H7 (cell line): Measurements from ENCODE around the gene USP1. TPM values are rescaled to one million over a fixed set of nuclear protein-coding genes. Genes with fewer than 3 reads are reported as not detected.
A peak's percentile ranks its signal among the peaks of the same experiment; 100 is the strongest.

Experiments used
- DNase-seq: peaks from one replicate; pipeline ENCODE4 v3.0.0; 2012
- H3K27me3 ChIP-seq: 2 replicates; pipeline ENCODE4 v1.6.0; 2011; ENCODE audit warnings: mild to moderate bottlenecking, low read length; ENCODE audit not compliant: control insufficient read depth, insufficient read depth
- H3K36me3 ChIP-seq: replicated peaks from 2 replicates; pipeline ENCODE4 v1.5.1; 2011; ENCODE audit warnings: low read length; ENCODE audit not compliant: control insufficient read depth, insufficient read depth
- H3K4me3 ChIP-seq: 2 replicates; pipeline ENCODE4 v1.5.1; 2011; ENCODE audit warnings: low read depth, mild to moderate bottlenecking, control low read depth, low read length, moderate library complexity; ENCODE audit not compliant: insufficient read depth
- total RNA-seq: library from RNA; depleted of rRNA; stranded (reverse); fragments of >200 nt; shearing (Covaris generic); gene quantifications from 2 replicates; pipeline ENCODE4 v1.2.3, GENCODE V29; 2014

USP1 gene
- total RNA-seq, 1 experiment from 2014 or later: 58.1 TPM

DNA sequence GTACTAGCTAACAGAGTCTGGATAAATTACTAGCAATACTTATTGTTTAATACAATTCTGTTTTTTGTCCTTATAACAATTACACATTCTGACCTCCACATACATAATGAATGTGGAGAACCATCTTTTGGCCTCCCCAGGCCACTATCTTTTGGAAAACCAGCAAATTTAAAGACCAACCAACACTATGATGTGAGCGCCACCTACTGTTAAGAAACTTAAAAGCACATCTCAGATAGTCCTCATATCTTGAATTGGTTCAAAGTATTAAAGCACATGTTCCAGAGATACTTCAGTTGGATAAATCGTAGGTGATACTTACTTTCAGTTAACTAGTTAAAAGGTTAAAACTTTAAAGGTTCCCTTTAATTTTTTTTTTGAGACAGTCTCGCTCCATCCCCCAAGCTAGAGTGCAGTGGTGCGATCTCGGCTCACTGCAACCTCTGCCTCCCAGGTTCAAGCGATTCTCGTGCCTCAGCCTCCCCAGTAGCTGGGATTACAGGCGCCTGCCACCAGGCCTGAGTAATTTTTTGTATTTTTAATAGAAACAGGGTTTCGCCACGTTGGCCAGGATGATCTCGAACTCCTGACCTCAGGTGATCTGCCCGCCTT, 29.3 kb upstream of the USP1 start:
- Histone ChIP-seq H3K36me3 (no peaks in the 10 kb centered on the region), H3K4me3 (no peak overlapping the region), H3K27me3 (no peaks in the 10 kb centered on the region; the same call in 1 of the 2 replicates)
- DNase-seq: peak; percentile 62

DNA sequence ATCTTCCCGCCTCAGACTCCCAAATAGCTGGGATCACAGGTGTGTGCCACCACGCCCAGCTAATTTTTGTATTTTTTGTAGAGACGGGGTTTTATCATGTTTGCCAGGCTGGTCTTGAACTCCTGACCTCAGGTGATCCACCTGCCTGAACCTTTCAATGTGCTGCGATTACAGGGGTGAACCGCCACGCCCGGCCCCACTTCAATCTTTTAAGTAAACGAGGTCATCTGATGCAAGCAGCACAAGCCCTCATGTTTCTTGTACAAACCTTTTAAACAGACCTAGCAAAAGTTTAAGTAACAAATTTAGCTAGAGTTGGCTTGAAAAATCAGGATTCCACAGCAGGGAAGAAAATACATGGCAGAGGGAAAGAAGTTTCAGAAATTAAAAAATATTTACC, 21.2 kb upstream of the USP1 start:
- no peaks in the 10 kb centered on the region for H3K36me3 ChIP-seq
- no peaks in the 10 kb centered on the region for H3K27me3 ChIP-seq
- H3K4me3 ChIP-seq: no peak overlapping the region
- DNase-seq: no peak

DNA sequence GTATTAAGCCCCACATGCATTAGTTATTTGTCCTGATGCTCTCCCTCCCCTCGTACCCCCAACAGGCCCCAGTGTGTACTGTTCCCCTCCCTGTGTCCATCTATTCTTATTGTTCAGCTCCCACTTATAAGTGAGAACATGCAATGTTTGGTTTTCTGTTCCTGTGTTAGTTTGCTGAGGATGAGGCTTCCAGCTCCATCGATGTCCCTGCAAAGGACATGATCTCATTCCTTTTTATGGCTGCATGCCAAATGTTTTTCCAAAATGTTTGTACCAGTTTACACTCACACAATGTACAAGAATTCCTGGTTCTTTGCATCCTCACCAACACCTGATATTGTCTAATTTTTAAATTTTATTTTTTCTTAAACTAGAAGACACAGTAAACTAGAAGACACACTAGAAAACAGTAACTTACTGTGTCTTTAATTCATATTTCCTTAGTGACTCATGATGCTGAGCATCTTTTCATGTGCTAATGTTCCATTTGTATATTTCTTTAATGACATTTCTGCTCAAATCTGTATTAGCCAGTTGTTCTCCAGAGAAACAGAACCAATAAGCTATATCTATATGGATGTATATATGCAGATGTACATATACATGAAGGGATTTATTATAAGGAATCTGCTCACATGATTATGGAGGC, 19.4 kb upstream of the USP1 start:
- no peaks in the 10 kb centered on the region for H3K36me3 ChIP-seq
- no peaks in the 10 kb centered on the region for H3K27me3 ChIP-seq
- DNase-seq: no peak
- no peak overlapping the region for H3K4me3 ChIP-seq

DNA sequence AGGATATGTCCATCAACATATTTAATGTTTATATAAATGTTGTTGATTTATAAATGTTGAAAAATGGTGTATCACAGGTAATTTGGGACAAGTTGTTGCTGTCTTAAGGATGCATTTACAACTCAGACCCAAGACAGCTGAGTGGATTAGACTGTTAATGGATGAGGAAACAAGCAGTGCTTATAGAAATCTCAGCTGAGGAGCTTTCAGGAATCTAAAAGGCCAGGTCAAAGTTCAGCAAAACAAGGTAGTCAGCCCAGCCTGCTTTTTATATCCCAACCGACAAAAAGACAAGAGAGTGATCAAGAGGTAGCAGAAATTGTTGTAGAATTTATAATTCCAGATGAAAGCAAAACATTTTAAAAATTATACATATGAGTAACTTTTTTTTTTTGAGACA, 16.6 kb upstream of the USP1 start:
- no peaks in the 10 kb centered on the region for H3K36me3 ChIP-seq
- H3K4me3 ChIP-seq: no peak overlapping the region
- DNase-seq: no peak

DNA sequence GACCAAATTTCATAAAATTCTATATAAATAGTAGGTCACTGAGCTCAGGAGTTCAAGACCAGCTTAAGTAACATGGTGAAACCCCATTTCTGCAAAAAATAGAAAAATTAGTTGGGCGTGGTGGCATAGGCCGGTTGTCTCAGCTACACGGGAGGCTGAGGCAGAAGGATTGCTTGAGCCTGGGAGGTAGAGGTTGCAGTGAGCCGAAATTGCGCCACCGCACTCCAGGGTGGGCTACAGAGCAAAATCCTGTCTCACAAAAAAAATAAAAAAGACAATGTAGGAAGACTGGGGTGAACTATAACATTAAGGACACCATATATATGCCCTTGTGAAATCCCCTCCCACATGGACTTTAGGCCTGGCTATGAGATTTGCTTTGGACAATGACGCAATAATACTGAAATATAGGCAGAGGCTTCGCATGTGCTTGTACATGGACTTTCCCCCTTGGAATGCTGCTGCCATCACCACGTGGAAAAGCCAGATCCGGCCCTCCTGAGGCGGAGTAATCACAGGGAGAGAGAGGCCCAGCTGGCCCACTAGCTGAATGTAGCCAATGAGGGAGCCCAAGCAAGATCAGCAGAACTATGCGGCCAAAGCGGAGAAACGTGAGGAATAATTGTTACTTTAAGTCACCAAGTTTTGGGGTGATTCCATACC, 13.1 kb upstream of the USP1 start:
- H3K27me3 ChIP-seq: no peaks in the 10 kb centered on the region
- H3K36me3 ChIP-seq: no peaks in the 10 kb centered on the region
- no peak for DNase-seq
- H3K4me3 ChIP-seq: no peak overlapping the region

More for the DNA sequence above, 16.6 kb upstream of the USP1 start:
- no peaks in the 10 kb centered on the region for H3K27me3 ChIP-seq

DNA sequence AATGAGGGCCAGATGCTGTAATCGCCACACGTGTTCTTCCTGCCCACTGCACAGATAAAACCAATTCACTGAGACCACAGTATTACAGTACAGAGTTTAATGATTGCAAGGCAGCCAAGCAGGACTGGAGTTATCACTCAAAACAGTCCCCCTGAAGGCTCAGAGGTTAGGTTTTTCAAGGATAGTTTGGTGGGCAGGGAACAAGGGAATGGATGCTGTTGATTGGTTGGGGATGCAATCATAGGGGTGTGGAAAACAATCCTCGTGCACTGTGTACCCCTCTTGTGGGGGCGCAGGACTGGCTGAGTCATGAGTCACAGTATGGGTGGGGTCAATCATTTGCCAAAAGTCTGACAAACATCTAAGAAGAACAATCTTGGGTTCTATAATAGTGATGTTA, 12.4 kb upstream of the USP1 start:
- Histone ChIP-seq H3K4me3 (no peak overlapping the region), H3K36me3 (no peaks in the 10 kb centered on the region), H3K27me3 (no peaks in the 10 kb centered on the region)
- DNase-seq: no peak

DNA sequence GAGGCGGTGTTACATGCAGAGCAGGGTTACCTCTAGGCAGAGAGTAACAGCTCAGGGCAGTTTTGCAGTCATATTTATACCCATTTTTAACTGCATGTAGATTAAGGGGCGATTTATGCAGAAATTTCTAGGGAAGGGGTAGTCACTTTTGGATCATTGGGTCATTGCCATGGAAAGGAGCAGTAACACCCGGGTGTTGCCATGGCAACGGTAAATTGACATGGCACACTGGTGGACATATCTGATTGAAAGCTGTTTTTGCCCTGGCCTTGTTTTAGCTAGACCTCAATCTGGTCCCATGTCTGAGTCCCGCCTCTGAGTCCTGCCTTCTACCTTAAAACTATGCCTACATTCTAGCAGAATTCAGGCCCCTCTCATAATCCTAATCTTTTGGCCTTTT, 11.8 kb upstream of the USP1 start:
- no peak for DNase-seq
- Histone ChIP-seq H3K4me3 (no peak overlapping the region), H3K36me3 (no peaks in the 10 kb centered on the region), H3K27me3 (no peaks in the 10 kb centered on the region)

DNA sequence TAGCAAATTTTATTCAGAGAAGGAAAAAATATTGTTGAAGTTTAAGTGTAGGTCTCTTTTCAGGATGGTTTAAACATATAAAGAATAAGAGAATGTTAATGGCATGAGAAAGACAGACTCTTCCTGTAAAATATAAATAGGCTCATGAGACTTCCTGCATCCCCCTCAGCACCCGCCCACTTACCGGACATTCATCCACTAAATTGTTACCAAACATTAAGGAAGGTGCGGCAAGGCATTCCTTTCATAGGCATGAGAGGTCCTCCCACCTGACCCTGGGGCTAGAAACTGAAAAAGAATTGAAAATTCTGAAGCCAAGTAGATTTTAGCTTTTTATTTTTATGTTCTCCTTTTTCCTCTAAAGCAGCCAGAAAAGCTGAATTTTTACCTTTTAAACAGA, 10.6 kb upstream of the USP1 start:
- no peak for DNase-seq
- no peaks in the 10 kb centered on the region for H3K27me3 ChIP-seq
- H3K36me3 ChIP-seq: no peaks in the 10 kb centered on the region
- H3K4me3 ChIP-seq: no peak overlapping the region

DNA sequence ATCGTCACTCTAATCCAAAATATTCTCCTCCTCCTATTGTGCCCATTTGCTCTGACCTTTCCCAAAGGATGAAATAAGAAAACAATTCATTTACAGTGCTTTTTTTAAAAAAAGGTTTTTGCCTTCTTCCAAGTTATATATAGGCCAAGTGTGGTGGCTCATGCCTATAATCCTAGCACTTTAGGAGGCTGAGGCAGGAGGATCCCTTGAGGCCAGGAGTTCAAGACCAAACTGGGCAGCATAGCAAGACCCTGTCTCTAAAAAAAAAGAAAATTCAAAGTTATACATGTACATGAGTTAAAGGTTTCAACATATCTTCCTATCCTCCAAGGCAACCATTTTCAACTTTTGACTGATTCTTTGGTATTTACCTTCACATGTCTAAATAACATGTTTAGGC, 10.1 kb upstream of the USP1 start:
- H3K27me3 ChIP-seq: no peaks in the 10 kb centered on the region; the same call in 1 of the 2 replicates
- no peaks in the 10 kb centered on the region for H3K36me3 ChIP-seq
- no peak overlapping the region for H3K4me3 ChIP-seq

DNA sequence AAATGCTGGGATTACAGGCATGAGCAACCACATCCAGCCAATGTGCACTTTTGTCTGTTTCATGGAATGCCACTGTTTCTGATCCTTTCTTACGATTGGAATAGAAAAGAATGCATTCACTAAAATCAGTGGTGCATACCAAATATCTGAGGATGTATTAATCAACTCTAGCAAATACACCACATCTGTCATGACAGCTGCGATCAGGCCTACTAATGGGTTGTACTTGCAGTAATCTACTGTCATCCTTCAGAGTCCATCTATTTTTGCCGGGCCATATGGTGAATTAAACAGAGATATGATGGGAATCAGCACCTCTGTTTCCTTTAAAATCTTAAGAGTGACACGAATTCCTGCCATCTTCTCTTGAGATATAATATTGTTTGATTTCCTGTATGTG, 8.5 kb upstream of the USP1 start:
- Histone ChIP-seq H3K27me3 (no peaks in the 10 kb centered on the region; the same call in 1 of the 2 replicates), H3K4me3 (no peak overlapping the region), H3K36me3 (no peaks in the 10 kb centered on the region)
- no peak for DNase-seq

More for the DNA sequence above, 10.1 kb upstream of the USP1 start:
- no peak for DNase-seq

DNA sequence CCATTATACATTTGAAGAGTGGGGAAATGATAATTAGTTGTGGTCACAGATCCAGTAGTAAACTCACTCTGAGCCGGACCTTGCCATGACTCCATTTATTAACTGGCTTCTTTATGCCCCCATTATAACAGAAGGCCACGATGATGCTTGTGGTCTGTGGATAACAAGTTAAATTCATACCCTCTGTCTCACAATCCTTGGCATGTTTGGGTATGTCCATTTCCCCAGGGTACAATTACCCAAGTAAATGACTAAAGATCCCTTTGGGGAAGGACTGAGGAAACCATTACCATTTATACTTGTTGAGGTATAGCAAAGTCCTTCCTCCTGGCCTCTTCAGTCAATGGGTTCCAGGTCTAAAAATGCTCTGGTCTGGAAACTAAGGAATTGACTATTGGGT, 7.3 kb upstream of the USP1 start:
- no peaks in the 10 kb centered on the region; the same call in 1 of the 2 replicates for H3K27me3 ChIP-seq

DNA sequence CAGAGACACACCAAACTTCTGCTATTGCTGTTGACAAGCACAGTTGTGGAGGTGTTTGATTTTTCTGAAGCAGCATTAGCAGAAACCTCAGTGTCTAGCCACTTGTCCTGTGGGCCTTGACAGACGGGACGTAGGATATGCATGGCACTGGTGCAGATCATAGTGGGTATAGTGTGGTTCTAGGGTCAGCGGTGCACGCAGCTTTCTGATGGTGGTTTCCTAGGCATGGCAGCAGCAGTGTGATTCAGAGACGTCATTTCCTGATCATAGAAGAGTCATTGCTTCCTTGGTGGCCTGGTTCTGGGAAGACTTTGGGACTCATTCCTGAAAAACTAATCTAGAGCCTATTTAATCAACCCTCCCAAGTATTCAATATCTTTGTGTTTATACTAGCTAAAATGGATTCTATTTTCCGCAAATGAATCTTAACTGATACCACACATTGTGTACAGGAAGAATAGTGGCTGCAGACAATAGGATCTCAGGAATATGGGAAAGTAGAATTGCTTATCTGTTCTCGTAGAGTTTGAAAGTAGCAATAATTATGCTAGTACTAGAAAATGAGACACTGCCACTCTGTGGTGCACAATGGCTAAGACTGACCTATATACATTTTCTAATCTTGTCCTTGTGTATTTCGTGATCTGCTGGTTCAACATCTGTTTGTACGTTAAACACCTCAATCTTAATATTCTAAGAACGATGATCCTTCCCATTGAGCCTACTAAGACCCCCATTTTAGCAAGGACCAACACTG, 2.8 kb upstream of the USP1 start:
- Histone ChIP-seq H3K27me3 (no peaks in the 10 kb centered on the region; the same call in 1 of the 2 replicates), H3K4me3 (no peak overlapping the region), H3K36me3 (no peaks in the 10 kb centered on the region)
- no peak for DNase-seq

More for the DNA sequence above, 7.3 kb upstream of the USP1 start:
- H3K36me3 ChIP-seq: no peaks in the 10 kb centered on the region
- H3K4me3 ChIP-seq: no peak overlapping the region
- no peak for DNase-seq

DNA sequence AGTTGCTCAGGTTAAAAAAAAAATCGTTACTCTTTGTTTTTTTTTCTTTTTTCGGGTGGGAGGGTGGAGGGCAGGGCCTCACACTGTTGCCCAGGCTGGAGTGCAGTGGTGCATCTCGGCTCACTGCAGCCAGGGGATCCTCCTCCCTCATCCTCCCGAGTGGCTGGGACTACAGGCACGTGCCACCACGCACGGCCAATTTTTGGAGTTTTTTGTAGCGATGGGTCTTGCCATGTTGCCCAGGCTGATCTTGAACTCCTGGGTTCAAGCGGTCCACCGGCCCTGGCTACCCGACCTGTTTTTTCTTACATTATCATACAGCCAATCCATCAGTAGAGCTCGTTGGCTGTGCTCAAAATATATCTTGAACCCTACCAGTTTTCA, 2.2 kb upstream of the USP1 start:
- DNase-seq: no peak
- no peaks in the 10 kb centered on the region for H3K36me3 ChIP-seq
- no peak overlapping the region for H3K4me3 ChIP-seq
- H3K27me3 ChIP-seq: no peaks in the 10 kb centered on the region; the same call in 1 of the 2 replicates

DNA sequence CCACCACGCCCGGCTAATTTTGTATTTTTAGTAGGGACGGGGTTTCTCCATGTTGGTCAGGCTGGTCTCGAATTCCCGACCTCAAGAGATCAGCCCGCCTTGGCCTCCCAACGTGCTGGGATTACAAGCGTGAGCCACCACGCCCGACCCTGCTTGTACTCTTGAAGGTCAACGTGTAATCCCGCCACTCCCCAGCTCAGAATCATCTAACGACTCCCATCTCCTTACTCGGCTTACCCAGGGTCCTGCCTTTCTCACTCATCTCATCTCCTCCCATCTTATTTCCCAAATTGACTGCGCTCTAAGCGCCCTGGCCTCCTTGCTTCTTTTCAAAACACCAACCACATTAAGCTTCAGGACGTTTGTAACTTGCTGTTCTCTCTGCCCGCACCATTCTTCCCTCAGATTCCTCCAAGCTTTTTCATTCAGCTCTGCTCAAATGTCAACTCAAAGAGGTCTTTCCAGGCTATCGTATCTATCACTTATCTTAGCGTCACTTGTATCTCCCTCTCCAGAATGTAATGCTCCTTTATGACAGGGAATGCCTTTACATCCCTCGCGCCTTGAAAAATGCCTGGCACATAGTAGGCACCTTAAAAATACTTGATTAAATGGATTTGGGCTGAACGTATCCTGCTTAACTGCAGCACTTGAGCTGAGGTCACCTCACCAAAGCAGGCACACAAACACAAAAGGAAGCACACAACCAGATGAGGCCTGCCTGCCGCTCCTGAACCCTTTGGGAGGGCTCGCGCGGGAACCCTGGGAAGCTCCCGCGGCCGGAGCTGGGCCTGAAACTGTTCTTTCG, 1.4 kb upstream of the USP1 start:
- Histone ChIP-seq H3K4me3 (peak overlapping the region; percentile 93), H3K36me3 (no peaks in the 10 kb centered on the region), H3K27me3 (no peaks in the 10 kb centered on the region; the same call in 1 of the 2 replicates)
- peak; percentile 15 for DNase-seq
